ENCODE data around the gene PGA4. TPM values are rescaled to one million over a fixed set of nuclear protein-coding genes. Genes with fewer than 3 reads are reported as not detected.
"Not testable (repeated sequence)": the region's sequence is repeated elsewhere in the genome, so short reads cannot be mapped to it uniquely, and the experiment has no call there.

The PGA4 gene
- total RNA-seq, 1 donor from 2014 or later = not detected

- Histone ChIP-seq H3K36me3 (ENCODE audit: control insufficient read depth, insufficient read depth, low read length) (no peaks in the 10 kb centered on the region), H3K27me3 (ENCODE audit: control insufficient read depth, insufficient read depth, low read length) (peaks cover 2% of the 10 kb centered on the region), H3K4me3 (ENCODE audit: low read depth, low read length) (no peak overlapping the region)
- DNase-seq (ENCODE audit: low read depth) (peak; percentile 7), FAIRE-seq (no peak)
- no peak for TF ChIP-seq CTCF (IDR thresholded peaks at IDR 0.05; ENCODE audit: insufficient read depth, low read length, severe bottlenecking)
Observed at GRCh38 chr11:61198948-61199523, 23.1 kb upstream of the PGA4 start.

- no peak overlapping the region for H3K4me3 ChIP-seq (ENCODE audit: low read depth, low read length)
- FAIRE-seq (no peak), DNase-seq (ENCODE audit: low read depth) (no peak)
- no peaks in the 10 kb centered on the region for H3K36me3 ChIP-seq (ENCODE audit: control insufficient read depth, insufficient read depth, low read length)
- H3K27me3 ChIP-seq (ENCODE audit: control insufficient read depth, insufficient read depth, low read length) = peaks cover 2% of the 10 kb centered on the region
- TF ChIP-seq CTCF (IDR thresholded peaks at IDR 0.05; ENCODE audit: insufficient read depth, low read length, severe bottlenecking) = no peak
Observed at GRCh38 chr11:61201476-61201875, 20.7 kb upstream of the PGA4 start.

GRCh38 chr11:61202950-61203746 is 19.0 kb upstream of the PGA4 start, which contains the start of gene PGA3:
Gene PGA3 (plus strand): TSS chr11:61203515. CDS start chr11:61203565, 50 bp downstream.
- FAIRE-seq; DNase-seq (ENCODE audit: low read depth); H3K27me3 ChIP-seq (ENCODE audit: control insufficient read depth, insufficient read depth, low read length); H3K36me3 ChIP-seq (ENCODE audit: control insufficient read depth, insufficient read depth, low read length); H3K4me3 ChIP-seq (ENCODE audit: low read depth, low read length): not testable (repeated sequence)

- H3K27me3 ChIP-seq (ENCODE audit: control insufficient read depth, insufficient read depth, low read length); H3K4me3 ChIP-seq (ENCODE audit: low read depth, low read length); H3K36me3 ChIP-seq (ENCODE audit: control insufficient read depth, insufficient read depth, low read length); FAIRE-seq; DNase-seq (ENCODE audit: low read depth): not testable (repeated sequence)
Observed at GRCh38 chr11:61203873-61204272, 18.3 kb upstream of the PGA4 start.

GRCh38 chr11:61204502-61205059 is 17.6 kb upstream of the PGA4 start:
- FAIRE-seq; H3K36me3 ChIP-seq (ENCODE audit: control insufficient read depth, insufficient read depth, low read length): not testable (repeated sequence)

GRCh38 chr11:61207636-61208310 is 14.4 kb upstream of the PGA4 start:
- not testable (repeated sequence) for H3K27me3 ChIP-seq (ENCODE audit: control insufficient read depth, insufficient read depth, low read length); H3K36me3 ChIP-seq (ENCODE audit: control insufficient read depth, insufficient read depth, low read length); H3K4me3 ChIP-seq (ENCODE audit: low read depth, low read length); DNase-seq (ENCODE audit: low read depth); FAIRE-seq

More at GRCh38 chr11:61204502-61205059, 17.6 kb upstream of the PGA4 start:
- H3K4me3 ChIP-seq (ENCODE audit: low read depth, low read length); H3K27me3 ChIP-seq (ENCODE audit: control insufficient read depth, insufficient read depth, low read length); DNase-seq (ENCODE audit: low read depth): not testable (repeated sequence)

- H3K36me3 ChIP-seq (ENCODE audit: control insufficient read depth, insufficient read depth, low read length); FAIRE-seq; DNase-seq (ENCODE audit: low read depth): not testable (repeated sequence)
Observed at GRCh38 chr11:61210629-61211028, 11.5 kb upstream of the PGA4 start.

GRCh38 chr11:61211327-61211952 is 10.7 kb upstream of the PGA4 start:
- FAIRE-seq = not testable (repeated sequence)

More at GRCh38 chr11:61210629-61211028, 11.5 kb upstream of the PGA4 start:
- H3K4me3 ChIP-seq (ENCODE audit: low read depth, low read length); H3K27me3 ChIP-seq (ENCODE audit: control insufficient read depth, insufficient read depth, low read length): not testable (repeated sequence)

GRCh38 chr11:61212202-61212601 is 9.9 kb upstream of the PGA4 start:
- H3K27me3 ChIP-seq (ENCODE audit: control insufficient read depth, insufficient read depth, low read length); H3K36me3 ChIP-seq (ENCODE audit: control insufficient read depth, insufficient read depth, low read length); H3K4me3 ChIP-seq (ENCODE audit: low read depth, low read length); FAIRE-seq; DNase-seq (ENCODE audit: low read depth): not testable (repeated sequence)

More at GRCh38 chr11:61211327-61211952, 10.7 kb upstream of the PGA4 start:
- DNase-seq (ENCODE audit: low read depth); H3K4me3 ChIP-seq (ENCODE audit: low read depth, low read length); H3K27me3 ChIP-seq (ENCODE audit: control insufficient read depth, insufficient read depth, low read length); H3K36me3 ChIP-seq (ENCODE audit: control insufficient read depth, insufficient read depth, low read length): not testable (repeated sequence)

GRCh38 chr11:61213711-61214324 is 8.3 kb upstream of the PGA4 start:
- DNase-seq (ENCODE audit: low read depth); H3K4me3 ChIP-seq (ENCODE audit: low read depth, low read length); FAIRE-seq; H3K36me3 ChIP-seq (ENCODE audit: control insufficient read depth, insufficient read depth, low read length); H3K27me3 ChIP-seq (ENCODE audit: control insufficient read depth, insufficient read depth, low read length): not testable (repeated sequence)

GRCh38 chr11:61218306-61218705 is 3.8 kb upstream of the PGA4 start:
- not testable (repeated sequence) for DNase-seq (ENCODE audit: low read depth); H3K27me3 ChIP-seq (ENCODE audit: control insufficient read depth, insufficient read depth, low read length); H3K36me3 ChIP-seq (ENCODE audit: control insufficient read depth, insufficient read depth, low read length); H3K4me3 ChIP-seq (ENCODE audit: low read depth, low read length)
- FAIRE-seq = peak; percentile 83

Measured in bronchial epithelial cell (primary cell).